ENCODE results near the gene ZNF74.
"Not testable (repeated sequence)": the region's sequence is repeated elsewhere in the genome, so short reads cannot be mapped to it uniquely, and the experiment has no call there.

DNA sequence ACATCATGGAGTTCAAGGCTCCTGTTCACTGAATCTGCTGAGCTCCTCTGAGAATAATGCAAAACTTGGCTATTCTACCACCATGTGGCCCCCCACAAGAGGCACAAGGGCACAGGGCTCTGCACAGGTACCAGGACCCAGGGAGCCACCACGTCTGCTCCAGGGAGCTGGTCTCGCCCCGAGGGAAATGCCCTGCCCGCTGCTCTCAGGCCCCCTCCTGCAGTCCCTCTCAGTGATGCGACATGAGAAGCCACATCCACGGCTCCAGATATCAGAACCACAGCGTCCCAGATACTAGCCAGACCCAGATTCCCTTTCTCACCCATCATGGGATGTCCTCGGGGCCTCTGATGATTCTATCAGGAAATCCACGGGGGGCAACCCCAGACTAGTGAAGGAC, 27.1 kb upstream of the ZNF74 start:
- TF ChIP-seq, protein P1, sequence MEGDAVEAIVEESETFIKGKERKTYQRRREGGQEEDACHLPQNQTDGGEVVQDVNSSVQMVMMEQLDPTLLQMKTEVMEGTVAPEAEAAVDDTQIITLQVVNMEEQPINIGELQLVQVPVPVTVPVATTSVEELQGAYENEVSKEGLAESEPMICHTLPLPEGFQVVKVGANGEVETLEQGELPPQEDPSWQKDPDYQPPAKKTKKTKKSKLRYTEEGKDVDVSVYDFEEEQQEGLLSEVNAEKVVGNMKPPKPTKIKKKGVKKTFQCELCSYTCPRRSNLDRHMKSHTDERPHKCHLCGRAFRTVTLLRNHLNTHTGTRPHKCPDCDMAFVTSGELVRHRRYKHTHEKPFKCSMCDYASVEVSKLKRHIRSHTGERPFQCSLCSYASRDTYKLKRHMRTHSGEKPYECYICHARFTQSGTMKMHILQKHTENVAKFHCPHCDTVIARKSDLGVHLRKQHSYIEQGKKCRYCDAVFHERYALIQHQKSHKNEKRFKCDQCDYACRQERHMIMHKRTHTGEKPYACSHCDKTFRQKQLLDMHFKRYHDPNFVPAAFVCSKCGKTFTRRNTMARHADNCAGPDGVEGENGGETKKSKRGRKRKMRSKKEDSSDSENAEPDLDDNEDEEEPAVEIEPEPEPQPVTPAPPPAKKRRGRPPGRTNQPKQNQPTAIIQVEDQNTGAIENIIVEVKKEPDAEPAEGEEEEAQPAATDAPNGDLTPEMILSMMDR (conservative IDR thresholded peaks at IDR 0.05): not testable (repeated sequence)
- TF ChIP-seq EZH2 (IDR thresholded peaks at IDR 0.05; ENCODE audit: low read depth): not testable (repeated sequence)

All from PC-9 (cell line).